GM19035 (cell line): ENCODE data around the gene ABCD3.
"Not testable (repeated sequence)": the region's sequence is repeated elsewhere in the genome, so short reads cannot be mapped to it uniquely, and the experiment has no call there.

Source experiments
- ATAC-seq: cut with Tn5 transposase; IDR thresholded peaks from one replicate; pipeline ENCODE4 v1.9.1; 2021; ENCODE audit not compliant: unreplicated experiment

ABCD3 gene

GRCh38 chr1:94417978-94418663, at the start of gene ABCD3:
Gene ABCD3, plus strand, starts transcription at chr1:94418389. Its CDS starts 90 bp downstream, at chr1:94418479.
- ATAC-seq: peak; percentile 95

- ATAC-seq: not testable (repeated sequence)
These were observed 45.4 kb upstream of the ABCD3 start for GRCh38 chr1:94372771-94373170.

GRCh38 chr1:94373311-94373710, 44.9 kb upstream of the ABCD3 start:
- ATAC-seq: not testable (repeated sequence)

DNA sequence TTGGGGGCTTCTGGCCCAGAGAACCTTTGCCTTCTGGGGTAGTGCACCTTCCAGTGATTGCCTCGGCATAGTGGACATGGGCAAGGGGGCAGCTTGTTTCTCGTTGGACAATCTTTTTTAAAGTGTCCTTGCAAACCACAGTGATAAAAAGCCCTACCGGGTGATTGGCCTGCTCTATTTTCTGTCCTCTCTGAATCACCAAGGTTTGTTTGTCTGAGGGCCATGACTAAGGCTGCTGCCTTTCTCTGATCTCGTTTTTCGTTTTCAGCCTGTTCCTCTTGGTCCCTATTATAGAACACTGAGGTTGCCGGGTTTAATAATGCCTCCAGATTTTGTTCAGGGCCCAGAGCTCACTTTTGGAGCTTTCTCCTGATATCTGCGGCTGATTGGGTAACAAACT, 42.5 kb upstream of the ABCD3 start:
- not testable (repeated sequence) for ATAC-seq

GRCh38 chr1:94378493-94378892, 39.7 kb upstream of the ABCD3 start:
- ATAC-seq: not testable (repeated sequence)

- no peak for ATAC-seq
These were observed 38.6 kb upstream of the ABCD3 start for GRCh38 chr1:94379615-94380014.

- no peak for ATAC-seq
These were observed 36.0 kb upstream of the ABCD3 start for GRCh38 chr1:94382201-94382600.

- peak; percentile 67 for ATAC-seq
These were observed 34.2 kb upstream of the ABCD3 start for GRCh38 chr1:94383966-94384408.

- peak; percentile 44 for ATAC-seq
These were observed 33.5 kb upstream of the ABCD3 start for GRCh38 chr1:94384485-94385265.

- no peak for ATAC-seq
These were observed 32.8 kb upstream of the ABCD3 start for GRCh38 chr1:94385308-94385929.

DNA sequence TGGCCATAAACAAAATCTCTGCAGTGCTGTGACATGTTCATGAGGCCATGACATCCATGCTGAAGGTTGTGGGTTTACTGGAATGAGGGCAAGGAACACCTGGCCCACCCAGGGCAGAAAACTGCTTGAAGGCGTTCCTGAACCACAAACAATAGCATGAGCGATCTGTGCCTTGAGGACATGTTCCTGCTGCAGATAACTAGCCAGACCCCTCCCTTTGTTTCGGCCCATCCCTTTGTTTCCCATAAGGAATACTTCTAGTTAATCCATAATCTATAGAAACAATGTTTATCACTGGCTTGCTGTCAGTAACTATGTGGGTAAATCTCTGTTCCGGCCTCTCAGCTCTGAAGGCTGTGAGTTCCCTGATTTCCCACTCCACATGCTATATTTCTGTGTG, 28.9 kb upstream of the ABCD3 start:
- ATAC-seq: no peak

DNA sequence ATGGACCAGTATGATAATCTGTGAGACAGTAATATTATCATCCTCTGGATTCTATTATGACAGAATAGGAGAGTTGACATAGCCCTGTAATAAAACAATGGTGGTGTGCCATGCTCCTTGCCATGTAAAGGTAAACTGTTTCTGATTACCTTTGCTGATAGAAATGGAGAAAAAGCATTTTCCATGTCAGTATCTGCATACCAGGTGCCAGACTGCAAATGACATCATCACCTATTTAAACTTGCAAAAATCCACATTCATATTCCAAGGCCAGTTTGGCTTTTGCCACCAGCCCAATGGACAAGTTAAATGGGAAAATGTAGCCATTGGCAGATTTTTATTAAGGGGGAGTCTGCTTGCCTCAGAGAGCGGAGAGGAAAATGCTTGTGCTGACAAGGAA, 23.9 kb upstream of the ABCD3 start:
- no peak for ATAC-seq

DNA sequence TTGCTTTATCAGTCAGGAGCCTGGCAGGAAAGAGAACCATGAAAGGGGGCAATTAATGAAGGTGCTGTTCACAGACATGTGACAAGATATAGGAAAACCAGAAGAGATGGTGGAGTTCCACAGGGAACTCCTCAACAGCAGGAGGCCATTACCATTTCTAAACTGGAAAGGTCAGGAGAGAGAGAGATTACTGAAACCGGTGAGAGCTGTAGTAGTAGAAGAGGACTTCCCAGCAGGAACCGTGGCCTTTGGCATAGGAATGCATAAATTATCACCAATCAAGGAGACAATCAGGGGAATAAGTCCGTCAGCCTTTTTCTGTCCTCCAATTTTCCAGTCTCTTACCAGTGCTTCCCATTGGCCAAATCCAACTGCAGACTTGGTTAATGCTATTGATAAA, 23.0 kb upstream of the ABCD3 start:
- no peak for ATAC-seq

- ATAC-seq: no peak
These were observed 22.4 kb upstream of the ABCD3 start for GRCh38 chr1:94395748-94396309.

GRCh38 chr1:94396356-94397010, 21.7 kb upstream of the ABCD3 start:
- no peak for ATAC-seq

GRCh38 chr1:94398356-94398755, 19.8 kb upstream of the ABCD3 start:
- no peak for ATAC-seq

DNA sequence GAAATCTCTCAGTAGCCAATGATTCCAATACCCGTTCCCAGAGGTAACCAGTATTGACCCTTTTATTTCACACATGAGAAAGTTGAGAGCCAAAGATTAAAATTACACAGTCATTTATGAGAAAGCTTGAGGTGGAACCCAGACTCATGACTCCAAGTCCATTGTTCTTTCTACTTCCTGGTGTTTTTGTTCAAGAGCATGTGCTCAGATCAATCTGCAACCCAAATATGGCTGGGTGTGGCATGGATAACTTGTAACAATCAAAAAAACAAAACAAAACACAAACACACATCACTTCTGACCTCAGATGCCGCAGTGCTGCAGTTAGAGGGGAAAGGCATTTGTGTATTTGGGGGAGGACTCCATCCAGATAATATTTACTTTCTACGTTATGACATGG, 18.7 kb upstream of the ABCD3 start:
- ATAC-seq: no peak

DNA sequence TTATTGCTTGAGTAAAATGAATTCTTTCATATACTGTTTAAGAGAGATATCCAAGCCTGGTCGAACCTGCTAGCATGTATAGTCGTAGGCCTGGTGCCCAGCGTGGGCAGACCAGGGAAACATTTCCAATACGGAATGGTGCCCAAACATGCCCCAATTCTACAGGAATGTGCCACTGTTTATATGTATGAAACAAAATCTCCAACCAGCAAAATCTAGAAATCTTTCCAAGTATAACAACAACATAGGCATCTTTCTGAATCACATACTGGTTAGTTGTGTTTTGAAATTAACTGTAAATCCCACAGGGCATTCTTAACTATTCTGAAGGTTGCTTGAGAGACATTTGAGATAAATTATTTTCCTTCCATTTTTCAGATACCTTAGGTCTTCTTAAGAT, 17.0 kb upstream of the ABCD3 start:
- ATAC-seq: no peak

DNA sequence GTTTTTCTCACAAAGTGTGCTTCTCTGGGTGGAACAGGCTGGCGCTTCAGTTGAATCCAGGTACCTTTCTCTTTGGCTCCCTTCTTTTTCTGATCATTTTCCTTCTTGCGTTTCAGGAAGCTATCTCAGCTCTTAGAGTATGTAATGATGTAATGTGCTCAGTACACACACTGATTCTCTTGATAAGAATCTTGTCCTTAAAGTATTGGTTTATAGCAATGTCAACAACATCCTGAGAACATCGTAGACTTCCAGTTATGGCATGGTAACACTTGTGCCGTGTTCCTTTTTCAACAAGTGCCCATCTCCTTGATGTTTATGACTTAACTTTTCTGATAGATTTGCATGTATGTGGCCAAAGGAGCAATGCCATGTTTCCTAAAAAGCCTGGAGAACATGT, 11.7 kb upstream of the ABCD3 start:
- no peak for ATAC-seq

DNA sequence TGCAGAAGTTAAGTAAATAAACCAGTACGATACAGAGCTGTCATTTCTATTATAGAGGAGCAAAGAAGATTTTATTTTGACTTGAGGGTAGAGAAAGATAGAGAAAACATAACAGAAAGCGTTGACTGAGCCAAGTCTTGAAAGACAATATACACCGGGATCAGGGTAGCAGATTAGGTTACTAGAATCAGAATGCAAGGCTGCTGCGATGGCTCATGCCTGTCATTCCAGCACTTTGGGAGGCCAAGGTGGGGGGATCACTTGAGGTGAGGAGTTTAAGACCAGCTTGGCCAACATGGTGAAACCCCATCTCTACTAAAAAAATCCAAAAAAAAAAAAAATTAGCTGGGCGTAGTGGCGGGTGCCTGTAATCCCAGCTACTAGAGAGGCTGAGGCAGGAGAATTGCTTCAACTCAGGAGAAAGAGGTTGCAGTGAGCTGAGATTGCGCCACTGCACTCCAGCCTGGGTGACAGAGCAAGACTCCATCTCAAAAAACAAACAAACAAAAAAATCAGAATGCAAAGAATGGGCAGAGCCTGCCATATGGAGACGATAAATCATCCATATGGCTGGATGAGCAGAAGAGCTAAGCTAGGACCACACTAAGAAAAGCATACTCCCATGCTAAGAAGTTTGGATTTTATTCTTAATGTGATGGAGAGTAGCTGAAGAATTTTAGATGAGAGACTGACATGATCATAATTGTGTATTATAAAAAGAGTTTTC, 9.9 kb upstream of the ABCD3 start:
- no peak for ATAC-seq
